Mucosa of descending colon (tissue), 3 donors: ENCODE data around the gene WFDC1. TPM values are rescaled to one million over a fixed set of nuclear protein-coding genes. Genes with fewer than 3 reads are reported as not detected.

Experiments
- ATAC-seq: fragments of 200-7000 bp; cut with Tn5 transposase; one replicate; pipeline ENCODE4 v1.9.1; 2020; ENCODE audit warnings: mild to moderate bottlenecking, moderate library complexity
- DNase-seq, 3 donors: peaks; one replicate each; pipeline ENCODE4 v3.0.0-alpha.2; 2020
- H3K36me3 ChIP-seq: fragments of 200-600 bp; one replicate; pipeline ENCODE4 v1.8.0; 2021; ENCODE audit warnings: low read depth, mild to moderate bottlenecking
- H3K4me1 ChIP-seq: fragments of 200-600 bp; one replicate; pipeline ENCODE4 v1.8.0; 2021; ENCODE audit warnings: low read depth, mild to moderate bottlenecking
- H3K4me3 ChIP-seq: fragments of 200-600 bp; one replicate; pipeline ENCODE4 v1.8.0; 2021; ENCODE audit warnings: mild to moderate bottlenecking
- H3K9me3 ChIP-seq: fragments of 200-600 bp; one replicate; pipeline ENCODE4 v1.8.0; 2021; ENCODE audit warnings: mild to moderate bottlenecking
- CTCF ChIP-seq: fragments of 200-600 bp; IDR thresholded peaks from one replicate; pipeline ENCODE4 v1.8.0; 2022; ENCODE audit warnings: antibody characterized with exemption, mild to moderate bottlenecking
- intact Hi-C, 2 donors: fragments of 100-400 bp; cut with DNase I in 1 of 2; cut with micrococcal nuclease in 1 of 2; formaldehyde crosslinking; loops; one replicate each; pipeline versions ENCODE4 v1.11.0 to v1.11.1; 2022; cut with DNase I, micrococcal nuclease
- total RNA-seq, 3 donors: library from RNA; stranded (reverse); fragmentation: NEBNext Ultra II Directional in 2 of 3; extraction: Animal tissue kit (Norgen Biotek cat#: 25700) in 2 of 3; gene quantifications; one replicate each; pipeline versions ENCODE4 v1.2.1 to v1.2.4, GENCODE V29; 2021 to 2023
- donor health status: DM: no; HTN: no; CAD: no; lungs with moderate emphysema.
- donor health status: DM: no; HTN: no; CAD: no.
- donor health status: DM: no; HTN: yes; CAD: no.

WFDC1 gene
- total RNA-seq, 3 donors from 2014 or later: 7.5 to 30.5 (median 10.9) TPM

GRCh38 chr16:84252184-84252583 is 42.5 kb upstream of the WFDC1 start:
- no peak for TF ChIP-seq CTCF
- no peaks in the 10 kb centered on the region for H3K9me3 ChIP-seq
- DNase-seq (no peak), ATAC-seq (no peak)
- intact Hi-C loops: no loop called here
- no peaks in the 10 kb centered on the region for H3K36me3 ChIP-seq
- H3K4me3 ChIP-seq: no peak overlapping the region
- H3K4me1 ChIP-seq: no peaks in the 10 kb centered on the region

GRCh38 chr16:84253173-84253572 is 41.5 kb upstream of the WFDC1 start:
- Histone ChIP-seq H3K4me3 (no peak overlapping the region), H3K4me1 (no peaks in the 10 kb centered on the region), H3K9me3 (no peaks in the 10 kb centered on the region), H3K36me3 (no peaks in the 10 kb centered on the region)
- no peak for TF ChIP-seq CTCF
- DNase-seq (no peak), ATAC-seq (no peak)
- intact Hi-C loops: no loop called here

DNA sequence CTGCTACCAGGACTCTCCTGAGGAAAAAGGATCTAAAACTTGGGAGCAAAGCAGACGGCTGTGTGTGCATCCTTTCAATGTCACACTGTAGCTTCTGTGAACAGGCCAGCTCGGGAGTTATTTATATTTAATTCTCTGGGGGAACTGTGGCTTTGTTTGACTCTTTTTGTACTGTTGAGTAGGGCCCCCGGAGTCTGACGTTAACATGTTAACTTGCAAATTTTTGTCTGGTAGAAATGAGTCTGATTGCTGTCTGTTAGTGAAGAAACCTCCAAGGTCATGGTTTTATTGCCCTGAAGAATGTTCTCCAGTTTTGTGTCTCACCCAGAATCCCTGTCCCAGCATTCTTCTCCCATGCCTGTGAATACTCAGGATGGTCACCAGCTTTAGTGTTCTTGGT is 40.6 kb upstream of the WFDC1 start:
- intact Hi-C loops: no loop called here
- no peak for DNase-seq
- no peak for ATAC-seq
- no peak overlapping the region for H3K4me3 ChIP-seq
- no peak for TF ChIP-seq CTCF
- H3K9me3 ChIP-seq: no peaks in the 10 kb centered on the region
- H3K4me1 ChIP-seq: no peaks in the 10 kb centered on the region
- H3K36me3 ChIP-seq: no peaks in the 10 kb centered on the region

DNA sequence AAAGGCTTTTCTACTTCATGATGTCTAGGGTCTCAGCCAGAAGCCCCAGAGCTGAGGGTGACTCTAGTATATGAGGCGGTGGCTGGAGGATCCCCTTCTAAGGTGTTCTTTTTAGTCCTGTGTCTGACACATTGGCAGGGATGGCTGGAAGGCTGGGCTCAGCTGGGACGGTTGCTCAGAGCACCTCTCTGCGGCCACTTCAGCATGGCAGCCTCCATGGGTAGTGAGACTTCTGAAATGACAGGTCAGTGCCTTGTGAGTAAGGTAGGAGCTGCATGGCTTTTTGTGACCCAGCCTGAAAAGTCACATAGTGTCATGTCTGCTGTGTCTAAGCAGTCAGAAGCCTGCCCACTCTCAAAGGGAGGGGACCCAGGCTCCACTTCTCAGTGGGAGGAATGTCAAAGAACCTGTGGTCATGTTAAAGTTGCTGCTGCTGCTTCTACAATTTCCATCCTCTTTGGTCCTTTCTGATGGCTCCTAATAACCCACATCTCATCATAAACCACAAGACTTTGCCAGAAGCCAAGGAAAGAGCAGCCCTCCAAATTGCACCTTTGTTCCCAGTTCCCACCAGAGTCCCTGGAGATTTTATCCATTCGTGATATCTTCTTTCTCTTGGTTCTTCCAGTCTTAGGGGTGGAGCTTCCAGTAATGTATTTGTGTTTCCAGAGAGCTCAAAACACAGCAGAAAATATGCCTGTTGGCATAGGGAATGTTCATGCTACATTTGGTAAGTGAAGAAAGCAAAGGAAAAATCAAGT is 39.4 kb upstream of the WFDC1 start:
- Histone ChIP-seq H3K36me3 (no peaks in the 10 kb centered on the region), H3K4me3 (no peak overlapping the region), H3K4me1 (no peaks in the 10 kb centered on the region), H3K9me3 (no peaks in the 10 kb centered on the region)
- intact Hi-C loops: no loop called here
- ATAC-seq (no peak), DNase-seq (no peak)
- TF ChIP-seq CTCF: no peak

GRCh38 chr16:84258266-84258665 is 36.4 kb upstream of the WFDC1 start:
- TF ChIP-seq CTCF: no peak
- intact Hi-C loops: no loop called here
- no peak for DNase-seq
- no peaks in the 10 kb centered on the region for H3K4me1 ChIP-seq
- ATAC-seq: no peak
- H3K9me3 ChIP-seq: no peaks in the 10 kb centered on the region
- H3K4me3 ChIP-seq: no peak overlapping the region
- no peaks in the 10 kb centered on the region for H3K36me3 ChIP-seq

DNA sequence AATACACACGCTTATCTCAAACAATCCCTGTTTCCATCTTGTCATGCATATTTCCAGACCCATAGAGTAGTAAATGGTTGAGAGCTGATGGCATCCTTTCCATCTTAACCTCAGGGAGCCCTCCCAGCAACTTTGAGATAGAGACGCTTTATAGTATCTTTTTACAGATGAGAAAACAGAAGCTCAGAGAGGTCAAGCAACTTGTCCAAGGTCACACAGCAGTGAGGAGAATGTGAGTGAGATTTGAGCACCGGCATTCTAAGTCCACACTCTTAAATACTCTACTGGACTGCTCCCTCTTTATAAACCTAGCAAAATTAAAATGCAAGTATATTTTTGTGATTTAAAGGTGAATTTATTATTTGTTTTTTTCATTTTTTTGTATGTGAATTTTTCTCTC is 35.0 kb upstream of the WFDC1 start:
- Histone ChIP-seq H3K4me3 (no peak overlapping the region), H3K9me3 (no peaks in the 10 kb centered on the region), H3K4me1 (no peaks in the 10 kb centered on the region), H3K36me3 (no peaks in the 10 kb centered on the region)
- intact Hi-C loops: no loop called here
- no peak for DNase-seq
- TF ChIP-seq CTCF: no peak
- ATAC-seq: no peak
